ENCODE results near the gene SAMD14.

DNA sequence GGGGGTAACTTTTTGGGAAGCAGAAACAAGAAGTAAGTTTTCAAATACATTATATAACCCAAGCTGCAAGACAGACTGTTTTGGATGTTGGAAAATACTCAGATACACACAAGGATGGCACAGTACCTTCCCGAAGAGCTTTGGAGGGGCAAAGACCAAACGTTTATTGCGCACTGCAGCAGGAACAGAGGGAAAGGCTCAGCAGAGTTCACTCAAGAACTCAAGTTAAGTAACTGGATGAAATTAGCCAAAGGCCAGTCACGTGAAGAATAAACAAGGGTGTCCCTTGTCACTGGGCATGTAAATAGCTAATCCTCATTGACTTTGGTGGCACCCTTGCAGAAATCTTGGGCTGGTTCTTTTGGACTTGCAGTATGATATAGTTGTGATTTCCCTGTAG is 32.0 kb downstream of the SAMD14 start:
- TF ChIP-seq CTCF (IDR thresholded peaks at IDR 0.05) = no peak
- TF ChIP-seq EZH2phosphoT487 (IDR thresholded peaks at IDR 0.05) = no peak
- TF ChIP-seq EZH2 (IDR thresholded peaks at IDR 0.05) = no peak
